GM21447 (cell line): ENCODE data around the gene WDCP.

Source experiments
- ATAC-seq: cut with Tn5 transposase; IDR thresholded peaks from one replicate; pipeline ENCODE4 v1.9.1; 2021; ENCODE audit not compliant: unreplicated experiment

WDCP gene

DNA sequence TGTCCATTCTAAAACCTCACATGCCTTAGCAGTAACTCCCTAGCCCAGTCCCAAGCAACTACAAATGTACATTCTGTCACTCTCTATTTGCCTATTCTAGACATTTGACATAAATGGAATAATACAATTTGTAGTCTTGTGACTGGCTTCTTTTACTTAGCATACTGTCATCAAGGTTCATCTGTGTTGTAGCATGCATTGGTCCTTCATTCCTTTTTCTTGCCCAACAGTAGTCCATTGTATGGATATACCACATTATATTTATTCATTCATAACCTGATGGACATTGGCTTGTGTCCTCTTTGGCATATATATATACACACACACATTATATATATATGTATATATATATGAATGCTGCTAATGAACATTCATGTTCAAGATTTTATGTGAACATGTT, 39.5 kb downstream of the WDCP start:
- ATAC-seq: no peak

DNA sequence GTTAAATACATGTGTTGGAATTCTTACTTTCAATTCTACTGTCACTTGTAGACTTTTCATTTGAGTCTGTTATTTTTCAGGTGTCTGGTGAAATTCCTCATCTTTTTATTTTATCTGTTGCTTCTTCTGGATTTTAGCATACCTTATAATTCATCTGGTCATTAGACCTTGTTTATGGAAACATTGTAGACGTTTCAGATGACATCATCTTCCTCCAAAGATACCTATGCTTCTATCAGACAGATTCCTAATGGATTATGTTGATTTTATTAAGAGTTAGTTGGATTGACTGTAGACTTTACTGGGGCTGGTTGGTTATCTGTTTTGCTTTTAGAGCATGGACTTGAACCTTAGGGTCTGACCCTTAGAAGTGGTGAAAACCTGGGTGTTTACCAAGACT, 52.6 kb downstream of the WDCP start:
- no peak for ATAC-seq

DNA sequence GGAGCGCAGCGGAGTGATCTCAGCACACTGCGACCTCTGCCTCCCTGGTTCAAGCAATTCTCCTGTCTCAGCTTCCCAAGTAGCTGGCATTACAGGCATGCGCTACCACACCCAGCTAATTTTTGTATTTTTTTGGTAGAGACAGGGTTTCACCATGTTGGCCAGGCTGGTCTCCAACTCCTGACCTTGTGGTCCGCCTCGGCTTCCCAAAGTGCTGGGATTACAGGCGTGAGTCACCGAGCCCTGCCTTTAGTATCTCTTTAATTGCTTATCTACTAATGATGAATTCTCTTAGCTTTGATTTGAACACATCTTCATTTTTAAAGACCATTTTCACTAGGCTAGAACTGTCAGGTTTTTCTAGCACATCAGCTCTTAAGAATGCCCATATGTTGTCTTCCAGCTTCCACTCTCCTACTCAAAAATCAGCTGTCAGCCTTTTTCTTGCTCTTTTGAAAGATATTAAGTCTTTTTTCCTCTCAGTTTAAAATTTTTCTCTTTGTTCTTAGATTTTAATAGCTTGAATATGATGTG, 53.4 kb downstream of the WDCP start:
- no peak for ATAC-seq

DNA sequence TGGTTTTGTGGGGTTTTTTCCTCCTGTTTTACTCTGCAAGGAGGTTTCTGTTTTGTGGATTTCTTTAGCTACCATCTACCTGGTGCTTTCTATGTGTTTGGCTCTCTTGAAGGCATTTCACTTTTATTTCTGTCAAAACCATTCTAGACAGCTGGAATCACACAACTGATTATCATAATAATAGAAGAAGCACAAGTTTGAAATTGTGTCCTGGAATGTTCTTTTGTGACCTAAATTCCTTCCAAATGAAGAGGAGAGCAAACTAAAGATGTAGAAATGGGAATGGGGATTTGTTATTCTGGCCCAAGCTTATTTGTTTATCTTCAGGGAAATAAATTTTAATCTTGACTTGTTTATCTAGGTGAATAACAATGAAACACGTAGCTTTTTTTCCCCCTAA, 54.3 kb downstream of the WDCP start:
- no peak for ATAC-seq

DNA sequence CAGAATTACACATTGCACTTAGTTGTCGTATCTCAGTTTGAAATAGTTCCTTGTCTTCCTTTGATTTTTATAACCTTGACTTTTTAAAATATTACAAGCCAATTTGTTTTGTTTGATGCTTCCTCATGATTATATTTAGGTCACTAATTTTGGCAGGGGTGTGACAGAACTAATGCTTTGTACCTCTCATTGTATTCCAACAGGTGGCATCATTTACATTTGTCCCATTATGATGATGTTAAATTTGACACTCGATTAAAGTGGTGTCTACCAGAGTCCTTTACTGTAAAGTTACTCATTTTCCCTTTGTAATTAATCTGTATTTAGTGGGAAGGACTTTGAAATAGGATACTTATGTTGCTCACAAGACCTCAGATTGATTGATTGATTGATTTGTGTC, 58.8 kb downstream of the WDCP start:
- no peak for ATAC-seq
